K562 (cell line): ENCODE results near the gene DIPK1B. TPM values are rescaled to one million over a fixed set of nuclear protein-coding genes. Genes with fewer than 3 reads are reported as not detected.

Source experiments
- ATAC-seq: fragments of 200-7000 bp; cut with Tn5 transposase; 3 replicates; pipeline ENCODE4 v1.9.1; 2020; ENCODE audit warnings: moderate library complexity
- BruUV-seq: library from RNA; stranded (reverse); fragments of 400-500 nt; replicated peaks from 2 replicates; lab custom pipeline; 2021; lab: Mats Ljungman, UMichigan
- CTCF ChIA-PET: fragments of 300-600 bp; formaldehyde crosslinking; extraction: SDS; loops from one replicate; lab custom pipeline; 2021; ENCODE audit warnings: low intra/inter-chr PET ratio; lab: Yijun Ruan, JAX
- POLR2A ChIA-PET: fragments of 300-600, 350-650 bp; sonication (Branson Sonifier 250); formaldehyde crosslinking; extraction: SDS; loops from one replicate; lab custom pipeline; 2021; ENCODE audit warnings: antibody characterized with exemption, inconsistent platforms; lab: Yijun Ruan, JAX
- DNase-seq, 4 experiments: peaks; one replicate each; pipeline versions ENCODE4 v3.0.0 to v3.0.0-alpha.2; 2011 to 2018; ENCODE audit warnings: low spot score in 3 of 4, mixed read lengths in 3 of 4; ENCODE audit errors: extremely low read depth in 1 of 4
- FAIRE-seq: peaks from 2 replicates; lab custom pipeline; 2011; peaks lifted over from hg19 to GRCh38; lab: Jason Lieb, UNC
- H2AFZ ChIP-seq: 2 replicates; pipeline ENCODE4 v1.6.0; 2011; ENCODE audit warnings: low read depth, low read length, control low read depth, inconsistent platforms
- H3K27ac ChIP-seq: fragments of 200-600 bp; 3 replicates; pipeline ENCODE4 v1.8.0; 2011; ENCODE audit warnings: low read depth, mild to moderate bottlenecking, control low read depth, inconsistent platforms, low read length, moderate library complexity, mixed read lengths; ENCODE audit errors: extremely low read depth
- H3K27me3 ChIP-seq, 2 experiments: fragments of 300-600 bp in 1 of 2; 2 replicates in 1 of 2; 3 replicates in 1 of 2; pipeline versions ENCODE4 v1.6.0 to v1.8.0; 2011; ENCODE audit warnings: inconsistent platforms in 2 of 2, low read length in 2 of 2, mild to moderate bottlenecking in 1 of 2, mixed read lengths in 1 of 2, moderate library complexity in 1 of 2; ENCODE audit not compliant: control insufficient read depth in 2 of 2, insufficient read depth in 2 of 2
- H3K36me3 ChIP-seq: fragments of 300-600 bp; 3 replicates; pipeline ENCODE4 v1.8.0; 2011; ENCODE audit warnings: mild to moderate bottlenecking, low read length, inconsistent platforms; ENCODE audit not compliant: control insufficient read depth, insufficient read depth
- H3K4me1 ChIP-seq, 2 experiments: fragments of 200-600 bp in 1 of 2; replicated peaks in 1 of 2; 2 replicates in 1 of 2; 3 replicates in 1 of 2; pipeline versions ENCODE4 v1.5.1 to v1.8.0; 2011; ENCODE audit warnings: inconsistent platforms in 2 of 2, low read length in 2 of 2, mild to moderate bottlenecking in 1 of 2, mixed read lengths in 1 of 2, moderate library complexity in 1 of 2; ENCODE audit not compliant: control insufficient read depth in 2 of 2, insufficient read depth in 2 of 2
- H3K4me2 ChIP-seq: 2 replicates; pipeline ENCODE4 v1.6.1; 2011; ENCODE audit warnings: low read length, control low read depth, inconsistent platforms, mixed read lengths; ENCODE audit not compliant: insufficient read depth
- H3K4me3 ChIP-seq: fragments of 200-600 bp; sonication (generic), shearing (Covaris generic); 2 replicates; pipeline ENCODE4 v1.5.1; 2016; ENCODE audit warnings: control low read depth, inconsistent platforms
- H3K79me2 ChIP-seq: fragments of 200-600 bp; 3 replicates; pipeline ENCODE4 v1.8.0; 2011; ENCODE audit warnings: low read length, inconsistent platforms; ENCODE audit not compliant: control insufficient read depth, insufficient read depth
- H3K9ac ChIP-seq, 2 experiments: 2 replicates each; pipeline versions ENCODE4 v1.6.0 to v1.6.1; 2011; ENCODE audit warnings: low read depth in 2 of 2, low read length in 2 of 2, control low read depth in 1 of 2, inconsistent platforms in 1 of 2, mild to moderate bottlenecking in 1 of 2, mixed read lengths in 1 of 2; ENCODE audit not compliant: insufficient read depth in 1 of 2
- H3K9me1 ChIP-seq: one replicate; pipeline ENCODE4 v1.6.0; 2011; ENCODE audit warnings: inconsistent platforms, mild to moderate bottlenecking, low read length, moderate library complexity; ENCODE audit not compliant: control insufficient read depth, insufficient read depth
- H3K9me3 ChIP-seq: replicated peaks from 2 replicates; pipeline ENCODE4 v1.5.1; 2011; ENCODE audit warnings: low read depth, low read length, inconsistent platforms; ENCODE audit not compliant: control insufficient read depth, insufficient read depth
- H4K20me1 ChIP-seq: replicated peaks from 2 replicates; pipeline ENCODE4 v1.6.1; 2011; ENCODE audit warnings: low read length, inconsistent platforms, mixed read lengths; ENCODE audit not compliant: control insufficient read depth, insufficient read depth
- BACH1 ChIP-seq: fragments of 200-800 bp; sonication (Bioruptor generic); IDR thresholded peaks from 2 replicates; pipeline ENCODE4 v1.6.1; 2016; ENCODE audit warnings: missing genetic modification characterization, missing compliant biosample characterization
- BCOR ChIP-seq: fragments of 450-650 bp; IDR thresholded peaks from 2 replicates; pipeline ENCODE4 v1.6.1; 2016
- ETS2 ChIP-seq: IDR thresholded peaks from 2 replicates; pipeline ENCODE4 v1.6.1; 2016; ENCODE audit warnings: borderline replicate concordance, missing genetic modification characterization, mild to moderate bottlenecking, moderate library complexity, missing compliant biosample characterization; ENCODE audit not compliant: poor library complexity, severe bottlenecking
- MAZ ChIP-seq, 2 experiments: fragments of 450-650 bp in 1 of 2; sonication (generic) in 1 of 2; formaldehyde crosslinking; IDR thresholded peaks in 1 of 2; conservative IDR thresholded peaks in 1 of 2; 2 replicates each; pipeline versions ENCODE4 v1.4.0 to v1.5.0; 2020; ENCODE audit warnings: mild to moderate bottlenecking in 1 of 2, missing genetic modification reagents in 1 of 2
- SMAD1 ChIP-seq: fragments of 150-350 bp; IDR thresholded peaks from 2 replicates; pipeline ENCODE4 v1.6.1; 2014; ENCODE audit warnings: low read length, low read depth; ENCODE audit not compliant: partially characterized antibody
- ZNF121 ChIP-seq: sonication (generic); formaldehyde crosslinking; conservative IDR thresholded peaks from 2 replicates; pipeline ENCODE4 v1.8.0; 2022; ENCODE audit warnings: missing genetic modification reagents
- ZNF408 ChIP-seq: fragments of 250-450 bp; sonication (Bioruptor Pico); IDR thresholded peaks from 2 replicates; pipeline ENCODE4 v1.4.0; 2020; ENCODE audit warnings: low read depth, mild to moderate bottlenecking, moderate library complexity
- WGBS: fragments of 100-300 bp; shearing (Covaris generic); methylation state at CpG from one replicate; pipeline ENCODE4 v1.1.6; 2016; ENCODE audit warnings: low coverage, mixed read lengths; ENCODE audit not compliant: insufficient coverage; ENCODE audit errors: missing lambda C conversion rate; 5-methylcytosine and 5-hydroxymethylcytosine counted together
- in situ Hi-C: fragments of 300-500 bp; cut with MboI; formaldehyde crosslinking; loops from 4 replicates; pipeline ENCODE4 v1.15.0; 2018; ENCODE audit warnings: inconsistent platforms, mixed read lengths
- intact Hi-C: fragments of 100-400 bp; cut with micrococcal nuclease; formaldehyde crosslinking; loops from 2 replicates; pipeline ENCODE4 v1.14.2; 2022
- polyA plus RNA-seq, 8 experiments: library from polyadenylated mRNA; depleted of rRNA in 4 of 8; stranded (reverse) in 5 of 8; unstranded in 3 of 8; fragments of >200 nt; fragmentation: Nextera tagmentation in 2 of 8; fragmentation: Illumina TruSeq in 1 of 8; extraction: Ambion mirVana in 2 of 8; extraction: Trizol in 1 of 8; gene quantifications; 2 replicates each; pipeline versions ENCODE4 v1.2.1 to v1.2.3, GENCODE V29; 2011 to 2014; ENCODE audit warnings: inconsistent platforms in 1 of 8, missing spikeins in 1 of 8
- total RNA-seq, 7 experiments: library from RNA; depleted of rRNA in 6 of 7; stranded (reverse); fragments of >200 nt in 6 of 7; fragmentation: Illumina TruSeq in 2 of 7; extraction: Trizol in 2 of 7; gene quantifications; 2 replicates each; pipeline versions ENCODE4 v1.2.1 to v1.2.3, GENCODE V29; 2011 to 2021; ENCODE audit warnings: low replicate concordance in 1 of 7

DIPK1B gene
- total and polyA plus RNA-seq, 9 of the 15 experiments (the other 6 are each of a cell fraction or from before 2014, with no cell fraction given): 0.08 to 22.3 (median 5.9) TPM

- Histone ChIP-seq H3K9me3 (no peaks in the 10 kb centered on the region), H3K4me1 (peaks cover 7 to 35% of the 10 kb centered on the region in 2 experiments; a peak in 4 of 5 replicates), H3K9ac (no peak overlapping the region), H2AFZ (no peak overlapping the region), H3K4me3 (no peak overlapping the region), H3K27me3 (no peaks in the 10 kb centered on the region), H3K4me2 (no peak overlapping the region), H3K79me2 (no peaks in the 10 kb centered on the region), H4K20me1 (no peaks in the 10 kb centered on the region), H3K27ac (no peak overlapping the region), H3K36me3 (no peaks in the 10 kb centered on the region), H3K9me1 (no peaks in the 10 kb centered on the region)
- no peak for FAIRE-seq
- CTCF ChIA-PET: no interaction called here
- WGBS: 67% methylated on average over 13 of the region's 13 CpGs
- POLR2A ChIA-PET: interaction anchor here (0.5 to 1.5 kb wide), 3 partner anchors 12 to 306 kb away, joined by 3 to 5 read pairs (median 3); no protein-coding TSS in a partner anchor
- no peak for TF ChIP-seq ZNF408 (CRISPR knock-in tag)
- TF ChIP-seq ETS2 (tag): no peak
- no peak for TF ChIP-seq MAZ (CRISPR knock-in tag; conservative IDR thresholded peaks at IDR 0.05 in 1 of 2, IDR thresholded peaks at IDR 0.05 in 1 of 2)
- TF ChIP-seq BCOR: peak; percentile 47; the same call in 1 of the 2 replicates
- peak; percentile 98 for TF ChIP-seq ZNF121
- TF ChIP-seq BACH1: no peak
- no peak for TF ChIP-seq SMAD1
- no TSS peak for BruUV-seq
- DNase-seq: no peak
- in situ Hi-C loops (no loop called here), intact Hi-C loops (no loop called here)
- no peak for ATAC-seq
These were observed 12.1 kb upstream of the DIPK1B start for GRCh38 chr9:136700304-136700703.
